Fibroblast of the aortic adventitia (primary cell): Measurements from ENCODE around the gene CSNK1D. TPM values are rescaled to one million over a fixed set of nuclear protein-coding genes. Genes with fewer than 3 reads are reported as not detected.

Experiments used
- DNase-seq: peaks from one replicate; pipeline ENCODE4 v3.0.0-alpha.2; 2010; ENCODE audit warnings: low read depth
- H3K4me3 ChIP-seq: 2 replicates; pipeline ENCODE4 v1.5.1; 2011; ENCODE audit warnings: low read depth, mild to moderate bottlenecking, control low read depth, low read length, moderate library complexity
- CTCF ChIP-seq: IDR thresholded peaks from 2 replicates; pipeline ENCODE4 v1.5.1; 2011; ENCODE audit warnings: mild to moderate bottlenecking, low read length, control low read depth, inconsistent platforms; ENCODE audit not compliant: insufficient read depth
- total RNA-seq: library from RNA; depleted of rRNA; stranded (reverse); fragments of >200 nt; gene quantifications from 2 replicates; pipeline ENCODE4 v1.2.3, GENCODE V29; 2012; ENCODE audit warnings: low replicate concordance

CSNK1D gene
- total RNA-seq, 1 donor, result 52.7 TPM

- H3K4me3 ChIP-seq, result no peak overlapping the region
- DNase-seq, result no peak
- TF ChIP-seq CTCF, result no peak
Observed at GRCh38 chr17:82243648-82244412, 29.7 kb downstream of the CSNK1D start.

DNA sequence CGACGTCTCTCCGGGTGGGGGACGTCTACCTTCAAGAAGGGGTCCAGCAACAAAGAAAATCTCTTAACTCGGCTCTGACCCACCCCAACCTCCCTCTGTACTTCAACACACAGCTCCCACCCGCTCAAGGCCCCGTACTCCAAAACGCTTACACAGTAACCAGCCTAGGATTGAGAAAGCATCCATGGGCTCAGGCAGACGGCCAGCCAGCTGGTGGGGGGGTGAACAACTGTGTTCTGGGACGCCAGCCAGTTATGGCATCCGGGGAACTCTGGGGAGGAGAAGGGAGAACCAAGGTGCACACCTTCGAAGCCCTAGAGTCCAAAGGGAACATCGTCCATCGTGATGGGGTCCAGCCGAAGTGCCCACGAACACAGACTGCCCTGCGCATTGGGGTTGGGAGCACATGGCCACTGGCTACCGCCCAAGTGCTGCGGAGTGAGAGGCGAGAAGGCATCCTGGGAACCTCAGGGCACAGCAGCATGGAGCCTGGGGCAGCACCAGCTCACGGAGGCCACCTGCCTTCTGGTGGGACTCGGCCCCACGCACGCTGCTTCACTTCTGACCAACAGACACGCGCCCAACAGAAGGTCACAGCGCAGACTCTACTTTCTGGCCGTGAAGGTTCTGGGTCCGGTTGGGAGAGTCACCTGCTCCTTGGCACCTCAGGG is 30.4 kb downstream of the CSNK1D start:
- DNase-seq, result peak; percentile 84
- H3K4me3 ChIP-seq, result no peak overlapping the region
- TF ChIP-seq CTCF, result no peak

DNA sequence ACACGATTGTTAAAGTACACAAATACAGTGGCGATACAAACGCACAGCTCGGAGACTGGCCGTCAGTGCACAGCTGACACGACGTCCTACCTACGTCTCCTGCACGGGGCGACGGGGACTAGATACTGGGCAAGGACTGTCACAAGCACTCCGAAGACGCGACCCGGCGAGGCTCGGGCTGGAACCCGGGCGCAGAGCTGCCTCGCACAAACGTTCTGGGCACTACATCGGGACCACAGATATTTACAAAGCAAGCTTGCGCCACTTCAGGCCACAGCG is 30.9 kb downstream of the CSNK1D start:
- no peak overlapping the region for H3K4me3 ChIP-seq
- no peak for DNase-seq
- TF ChIP-seq CTCF, result no peak

GRCh38 chr17:82241926-82242697 is 31.4 kb downstream of the CSNK1D start:
- DNase-seq, result peak; percentile 58
- TF ChIP-seq CTCF, result no peak
- H3K4me3 ChIP-seq, result no peak overlapping the region

GRCh38 chr17:82241183-82241925 is 32.1 kb downstream of the CSNK1D start:
- no peak for TF ChIP-seq CTCF
- DNase-seq, result peak; percentile 22
- no peak overlapping the region for H3K4me3 ChIP-seq

GRCh38 chr17:82240506-82241182 is 32.9 kb downstream of the CSNK1D start:
- TF ChIP-seq CTCF, result no peak
- DNase-seq, result no peak
- no peak overlapping the region for H3K4me3 ChIP-seq
